Caki2 (cell line): ENCODE data around the gene PTX3. TPM values are rescaled to one million over a fixed set of nuclear protein-coding genes. Genes with fewer than 3 reads are reported as not detected.

Experiments used
- DNase-seq: peaks from one replicate; pipeline ENCODE4 v3.0.0-alpha.2; 2015; ENCODE audit warnings: low read depth
- in situ Hi-C: cut with HindIII; loops from 2 replicates; pipeline ENCODE4 v1.10.0; 2016; ENCODE audit warnings: low sequenced_read_pairs, low pct_unique_long_range_greater_than_20kb, mixed read lengths
- total RNA-seq: library from RNA; depleted of rRNA; stranded (reverse); fragments of >200 nt; shearing (Covaris generic); gene quantifications from 2 replicates; pipeline ENCODE4 v1.2.3, GENCODE V29; 2014; ENCODE audit warnings: low replicate concordance; rRNA removed

Gene PTX3
- 12.3 and 16.9 TPM in 2 replicates for total RNA-seq

DNA sequence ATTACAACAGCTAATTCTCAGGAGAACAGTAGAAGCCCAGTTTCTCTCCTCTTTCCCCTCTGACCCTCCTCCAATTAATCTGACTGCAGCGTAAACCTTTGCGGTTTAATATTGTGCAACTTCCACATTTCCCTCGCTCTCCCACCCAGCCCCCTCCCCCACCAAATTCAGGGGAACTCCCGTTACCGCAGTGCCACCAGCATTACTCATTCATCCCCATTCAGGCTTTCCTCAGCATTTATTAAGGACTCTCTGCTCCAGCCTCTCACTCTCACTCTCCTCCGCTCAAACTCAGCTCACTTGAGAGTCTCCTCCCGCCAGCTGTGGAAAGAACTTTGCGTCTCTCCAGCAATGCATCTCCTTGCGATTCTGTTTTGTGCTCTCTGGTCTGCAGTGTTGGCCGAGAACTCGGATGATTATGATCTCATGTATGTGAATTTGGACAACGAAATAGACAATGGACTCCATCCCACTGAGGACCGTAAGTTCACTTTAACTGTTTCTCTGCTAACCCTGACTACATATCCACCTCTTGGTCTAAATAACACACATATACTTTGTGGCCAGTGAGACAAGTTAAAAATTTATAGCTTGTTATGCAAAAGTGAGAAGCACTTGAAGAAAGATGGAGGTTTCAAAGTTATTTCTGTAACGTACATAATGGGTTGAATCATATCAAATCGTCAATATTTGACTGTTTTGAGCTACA is at the start of gene PTX3:
Gene PTX3 (plus strand): TSS at position 268 of the 709 bp plus-strand sequence. CDS start 84 bp downstream, at position 352.
- peak; percentile 79 for DNase-seq
- in situ Hi-C loops = no loop called here

DNA sequence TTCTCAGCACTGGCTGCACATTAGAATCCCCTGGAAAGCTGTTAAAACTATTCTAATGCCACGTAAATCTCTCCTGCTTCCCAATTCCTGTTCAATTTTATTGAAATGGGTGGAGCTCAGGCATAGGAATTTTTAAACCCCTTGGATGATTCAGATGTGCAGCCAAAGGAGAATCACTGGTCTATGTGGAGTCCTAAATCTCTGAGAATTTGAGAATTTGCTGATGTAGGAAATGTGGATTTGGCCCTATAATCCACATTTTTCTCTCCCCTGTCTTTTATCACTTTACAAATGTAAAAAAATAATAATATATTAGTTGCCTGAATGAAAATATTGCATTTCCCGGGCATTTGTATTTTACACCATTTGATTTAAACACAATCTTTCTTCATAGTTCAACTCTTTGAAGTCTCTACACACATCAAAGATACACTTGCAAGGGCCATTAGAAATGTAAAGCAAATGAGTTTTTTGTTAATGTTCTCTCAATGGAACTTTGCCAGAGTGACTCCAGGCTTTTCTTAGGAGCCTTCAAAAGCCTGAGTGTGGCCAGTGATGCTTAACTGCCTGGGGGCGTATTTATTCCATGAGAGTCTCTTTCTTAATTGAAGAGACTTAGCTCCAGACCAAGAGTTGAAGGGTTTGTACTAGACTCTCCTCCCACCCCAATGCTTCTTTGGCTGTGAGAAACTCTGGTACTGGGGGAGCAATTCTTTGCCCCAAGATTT is 48.8 kb upstream of the PTX3 start:
- in situ Hi-C loops = no loop called here
- DNase-seq = peak; percentile 22

DNA sequence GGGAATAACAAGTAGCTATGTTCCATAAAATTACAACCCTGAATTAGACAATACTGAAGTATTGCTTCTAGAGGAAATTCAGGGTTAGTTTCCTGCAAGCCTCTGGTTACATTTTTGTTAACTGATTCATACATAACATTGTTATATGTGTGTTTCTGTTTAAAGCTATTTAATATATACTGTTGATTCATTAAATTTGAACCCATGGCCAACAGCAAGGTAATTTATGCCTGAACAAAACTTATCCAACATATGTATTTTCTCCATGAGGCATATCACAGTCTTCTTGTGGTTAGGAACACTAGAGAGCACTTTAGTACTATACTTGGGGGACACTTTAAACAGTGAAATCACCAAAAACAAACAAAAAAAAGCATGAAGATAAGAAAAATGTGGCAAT is 47.7 kb upstream of the PTX3 start:
- in situ Hi-C loops = no loop called here
- no peak for DNase-seq

DNA sequence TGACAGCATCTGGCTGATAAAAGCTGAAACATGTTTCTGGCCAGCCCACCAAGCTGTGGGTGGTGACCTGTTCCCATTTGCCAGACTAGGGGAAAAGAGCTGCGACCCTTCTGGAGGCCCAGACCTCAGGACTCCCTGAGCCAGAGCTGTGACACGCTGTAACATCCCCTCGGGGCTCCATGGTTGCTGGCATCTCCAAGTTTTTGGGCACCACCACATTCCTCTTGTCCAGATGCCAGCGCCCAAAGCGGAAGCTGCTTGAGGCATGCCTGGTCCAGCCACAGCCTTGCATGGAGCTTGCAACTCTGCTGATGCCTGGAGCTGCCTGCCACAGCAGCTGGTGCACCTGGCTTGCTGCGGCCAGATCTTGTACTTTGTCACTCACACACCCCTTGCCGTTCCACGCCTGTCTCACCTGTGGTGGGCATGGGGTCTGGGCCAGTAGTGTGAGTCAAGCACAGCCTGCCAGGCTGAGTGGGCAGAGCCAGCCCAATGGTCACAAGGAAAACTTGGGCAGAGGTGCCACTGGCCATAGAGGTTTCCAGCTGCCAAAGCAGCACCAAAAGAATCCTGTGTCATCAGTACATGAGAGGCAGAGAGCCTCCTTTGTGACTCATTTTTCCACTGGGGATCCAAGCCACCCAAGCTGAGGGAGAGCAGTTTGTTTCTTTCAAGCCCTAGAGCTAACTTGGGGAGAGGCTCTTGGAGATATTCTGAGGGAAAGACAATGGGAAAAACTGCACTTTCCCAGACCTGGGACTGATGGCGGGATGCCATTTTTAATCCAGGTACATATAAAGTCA is 45.7 kb upstream of the PTX3 start:
- in situ Hi-C loops = no loop called here
- DNase-seq = no peak

DNA sequence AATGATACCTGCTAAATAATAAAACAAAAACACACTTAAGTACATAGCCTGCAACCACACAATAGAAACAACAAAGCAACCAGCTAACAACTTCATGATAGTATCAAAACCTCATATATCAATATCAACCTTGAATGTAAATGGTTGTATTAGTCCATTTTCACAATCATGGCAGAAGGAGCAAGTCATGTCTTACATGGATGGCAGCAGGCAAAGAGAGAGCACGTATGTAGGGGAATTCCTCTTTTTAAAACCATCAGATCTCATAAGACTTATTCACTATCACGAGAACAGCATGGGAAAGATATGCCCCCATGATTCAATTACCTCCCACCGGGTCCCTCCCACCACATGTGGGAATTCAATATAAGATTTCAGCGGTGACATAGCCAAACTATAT is 44.5 kb upstream of the PTX3 start:
- no peak for DNase-seq
- in situ Hi-C loops = no loop called here

DNA sequence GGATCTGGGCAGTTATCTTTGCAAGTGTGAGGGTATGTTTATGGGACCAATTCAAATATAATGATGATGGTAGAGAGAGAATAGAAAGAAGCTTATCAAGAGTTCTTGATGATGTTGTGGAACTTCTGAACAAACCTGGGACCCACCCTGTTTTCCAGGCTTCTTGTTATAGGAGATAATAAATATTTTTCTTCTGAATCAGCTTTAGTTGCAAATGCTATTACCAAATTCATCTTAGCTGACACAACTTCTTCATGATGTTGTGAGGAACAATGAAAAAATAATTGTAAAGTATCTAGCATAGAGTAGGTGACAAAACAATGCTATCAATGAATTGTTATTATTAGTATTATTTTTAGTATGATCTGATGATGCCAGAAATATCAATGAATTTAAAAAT is 43.5 kb upstream of the PTX3 start:
- DNase-seq = no peak
- in situ Hi-C loops = no loop called here

DNA sequence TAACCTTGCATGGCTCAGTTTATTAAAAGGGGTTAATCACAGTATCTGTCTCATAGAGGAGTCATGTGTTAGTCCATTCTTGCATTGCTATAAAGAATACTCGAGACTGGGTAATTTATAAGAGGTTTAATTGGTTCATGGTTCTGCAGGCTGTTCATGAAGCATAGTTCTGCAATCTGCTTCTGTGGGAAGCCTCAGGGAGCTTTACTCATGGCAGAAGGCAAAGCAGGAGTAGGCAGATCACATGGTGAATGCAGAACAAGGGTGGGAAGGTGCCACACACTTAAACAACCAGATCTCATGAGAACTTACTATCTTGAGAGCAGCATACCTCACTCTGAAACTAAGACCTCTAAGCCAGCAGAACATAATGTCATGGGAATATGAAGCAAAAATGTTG is 42.2 kb upstream of the PTX3 start:
- in situ Hi-C loops = no loop called here
- no peak for DNase-seq

DNA sequence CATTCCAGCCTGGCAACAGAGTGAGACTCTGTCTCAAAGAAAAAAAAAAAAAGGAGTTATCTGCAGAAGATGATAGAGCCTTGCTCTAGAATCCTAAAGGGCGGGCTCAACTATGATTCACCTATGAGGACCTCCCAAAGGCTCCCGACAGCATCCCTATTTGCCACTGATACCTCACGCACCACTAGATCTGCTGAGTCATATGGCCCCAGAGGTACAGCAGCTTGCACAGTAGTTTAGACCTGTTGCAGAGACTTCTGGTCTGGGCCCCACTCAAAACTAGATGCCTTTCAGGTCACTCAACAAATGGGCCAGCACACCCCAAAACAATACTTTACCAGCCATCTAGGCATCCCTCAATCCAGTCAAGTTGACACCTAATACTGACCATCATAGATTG is 38.1 kb upstream of the PTX3 start:
- DNase-seq = peak; percentile 40
- in situ Hi-C loops = no loop called here

DNA sequence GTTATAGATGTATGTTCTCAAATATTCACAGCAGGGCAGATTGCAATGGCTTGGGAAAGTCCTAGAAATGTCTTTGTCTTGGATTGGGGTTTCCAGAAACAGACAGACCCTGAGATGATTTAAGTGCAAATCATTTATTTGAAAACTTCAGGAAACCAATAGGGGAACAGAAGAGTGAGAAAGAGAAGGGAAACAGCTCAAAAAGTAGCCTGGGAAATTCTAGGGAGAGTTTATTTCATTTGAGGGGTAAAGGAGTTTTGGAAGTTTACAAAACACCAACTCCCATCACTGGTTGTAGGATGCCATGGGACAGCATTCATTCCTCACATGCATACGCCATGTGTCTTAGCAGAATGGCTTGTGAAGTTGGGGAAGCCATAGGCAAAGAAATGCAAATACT is 32.3 kb upstream of the PTX3 start:
- DNase-seq = no peak
- in situ Hi-C loops = no loop called here

DNA sequence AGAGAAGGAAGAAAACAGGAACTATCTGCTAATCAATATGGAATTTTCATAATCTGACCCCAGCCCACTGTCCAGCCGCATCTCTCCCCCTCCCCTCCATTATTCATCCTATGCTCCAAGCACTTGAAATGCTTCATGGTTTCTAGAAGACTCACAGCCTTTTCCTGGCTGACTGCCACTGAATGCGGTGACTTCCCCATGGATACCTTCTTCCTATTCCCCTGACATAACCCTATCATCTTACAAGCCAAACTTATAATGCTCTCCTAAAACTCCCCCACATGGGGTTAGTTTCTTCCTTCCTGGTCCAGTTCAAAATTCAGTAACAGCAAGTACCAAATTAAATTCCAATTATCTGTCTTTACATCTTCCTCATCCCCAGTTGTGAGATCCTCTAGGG is 31.2 kb upstream of the PTX3 start:
- in situ Hi-C loops = no loop called here
- DNase-seq = no peak

DNA sequence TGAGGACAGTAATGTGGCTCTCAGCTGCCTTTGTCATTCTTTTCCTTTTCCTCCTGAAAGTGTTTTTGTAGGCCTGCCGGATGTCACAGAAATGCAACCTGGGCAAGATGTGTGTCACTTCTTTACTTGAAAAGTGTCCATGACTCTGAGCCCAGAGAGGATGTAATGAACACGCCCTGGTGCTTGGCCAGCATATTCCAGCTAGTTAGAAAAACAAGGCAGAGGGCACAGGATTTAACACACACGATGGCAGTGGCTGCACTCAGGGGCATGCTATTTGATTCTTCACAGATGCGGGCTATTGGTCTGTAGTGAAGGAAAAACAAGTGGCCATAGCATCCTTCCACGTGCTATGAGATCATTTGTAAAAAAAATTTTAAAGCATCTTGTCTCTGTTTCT is 30.3 kb upstream of the PTX3 start:
- in situ Hi-C loops = no loop called here
- no peak for DNase-seq

DNA sequence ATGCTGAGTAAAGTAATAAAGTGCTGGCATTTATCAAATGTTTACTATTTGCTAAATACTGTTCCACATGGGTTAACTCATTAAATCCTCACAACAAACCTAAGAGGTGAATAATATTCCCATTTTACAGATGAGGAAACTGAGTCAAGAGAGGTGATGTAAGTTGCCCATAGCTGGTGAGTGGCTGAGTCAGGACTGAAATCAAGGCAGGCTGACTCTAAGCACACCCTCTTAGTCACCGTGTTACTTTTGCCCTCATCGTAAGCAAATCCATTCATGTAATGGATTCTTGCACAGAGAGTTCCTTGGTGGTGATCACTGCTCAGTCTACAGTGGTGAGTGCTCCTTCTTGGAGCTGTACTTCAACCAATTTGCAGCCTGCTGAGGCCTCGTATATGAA is 28.9 kb upstream of the PTX3 start:
- DNase-seq = no peak
- in situ Hi-C loops = no loop called here

DNA sequence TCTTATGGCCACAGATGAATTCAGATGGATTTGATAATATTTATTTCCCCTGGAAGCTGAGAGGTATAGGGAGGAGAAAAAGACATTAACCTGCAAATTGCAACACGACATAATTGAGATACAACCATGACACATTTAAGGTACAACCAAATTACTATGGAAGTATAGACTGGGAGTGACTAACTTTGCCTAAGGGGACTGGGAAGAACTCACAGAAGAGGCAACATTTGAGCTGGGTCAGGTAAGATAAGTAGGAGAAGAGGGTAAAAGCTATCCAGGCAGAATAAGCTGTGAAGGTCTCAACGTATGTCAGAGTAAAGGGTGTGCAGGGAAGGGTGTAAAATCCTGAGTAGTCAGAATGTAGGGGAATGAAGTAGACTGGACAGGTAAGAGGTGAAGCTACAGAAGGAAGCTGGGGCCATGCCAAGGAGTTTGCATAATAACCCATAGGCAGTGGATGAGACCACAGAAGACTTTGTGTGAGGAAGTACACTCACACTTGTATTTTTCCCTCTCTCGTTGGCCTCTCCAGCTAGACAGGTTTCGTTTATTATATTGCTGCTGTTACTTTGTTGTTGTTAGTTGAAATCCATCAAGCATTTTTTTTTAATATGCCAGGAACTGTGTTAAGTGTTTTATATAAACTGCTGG is 28.0 kb upstream of the PTX3 start:
- in situ Hi-C loops = no loop called here
- no peak for DNase-seq

DNA sequence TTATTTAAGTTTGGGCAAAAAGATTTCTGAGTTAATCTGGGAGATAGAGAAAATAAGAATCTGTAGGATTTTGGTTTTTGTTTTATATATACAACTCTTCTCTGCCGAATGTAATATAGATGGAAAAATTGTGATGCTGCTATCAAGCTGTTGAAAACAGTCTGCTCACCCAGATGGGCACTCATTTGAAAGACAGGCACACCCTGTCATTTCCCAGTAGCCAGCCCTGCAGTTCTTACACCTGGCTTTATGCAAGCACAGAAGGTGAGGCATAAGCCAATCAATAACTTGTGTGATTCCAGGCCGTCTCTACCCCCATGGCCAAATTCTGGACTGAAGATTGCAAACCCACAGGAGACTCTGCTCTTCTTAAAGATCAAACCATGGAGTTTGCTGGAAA is 27.1 kb upstream of the PTX3 start:
- in situ Hi-C loops = no loop called here
- DNase-seq = no peak

DNA sequence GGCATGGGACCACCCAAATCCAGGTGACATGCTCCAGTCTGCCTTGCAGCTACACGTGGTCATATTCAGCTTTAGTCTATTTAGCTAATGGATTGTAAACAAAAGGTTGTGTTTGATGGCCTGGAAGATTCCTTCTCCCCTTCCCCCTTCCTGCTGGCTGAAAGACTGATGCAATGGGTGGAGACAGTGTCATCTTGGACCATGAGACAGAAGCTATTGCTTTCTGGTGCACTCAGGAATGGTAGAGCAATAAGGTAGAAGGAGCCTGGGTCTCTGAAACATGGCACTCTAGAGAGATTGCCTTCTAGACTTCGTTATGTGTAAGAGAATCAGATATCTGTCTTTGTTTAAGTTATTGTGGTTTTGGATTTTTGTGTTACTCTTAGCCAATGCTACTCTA is 25.7 kb upstream of the PTX3 start:
- no peak for DNase-seq

DNA sequence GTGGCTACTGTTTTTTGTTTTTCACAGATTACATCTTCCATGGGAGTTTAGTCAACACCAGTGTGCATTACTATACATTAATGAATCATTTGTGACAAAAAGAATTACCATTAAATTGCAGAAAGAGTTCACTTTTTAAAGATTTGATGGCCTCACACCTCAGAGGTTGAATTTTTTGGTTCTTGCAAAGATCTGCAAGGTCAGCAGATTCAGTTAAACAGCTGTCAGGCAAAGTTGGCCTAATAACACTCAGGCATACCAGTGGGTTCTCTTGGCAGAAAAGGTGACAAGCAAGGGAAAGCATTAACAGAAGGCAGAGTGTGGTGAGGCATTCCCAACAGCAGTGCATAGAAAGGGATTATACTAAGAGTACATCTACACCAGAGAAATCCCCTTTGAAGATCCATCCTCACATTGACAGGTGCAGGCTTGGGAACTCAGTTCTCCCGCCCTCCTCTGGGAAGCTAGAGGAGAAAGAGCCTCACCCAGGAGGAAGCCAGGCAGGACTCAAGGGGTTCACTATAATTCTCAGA is 24.3 kb upstream of the PTX3 start:
- no peak for DNase-seq
- in situ Hi-C loops = no loop called here

More for the DNA sequence above, 25.7 kb upstream of the PTX3 start:
- in situ Hi-C loops = no loop called here

DNA sequence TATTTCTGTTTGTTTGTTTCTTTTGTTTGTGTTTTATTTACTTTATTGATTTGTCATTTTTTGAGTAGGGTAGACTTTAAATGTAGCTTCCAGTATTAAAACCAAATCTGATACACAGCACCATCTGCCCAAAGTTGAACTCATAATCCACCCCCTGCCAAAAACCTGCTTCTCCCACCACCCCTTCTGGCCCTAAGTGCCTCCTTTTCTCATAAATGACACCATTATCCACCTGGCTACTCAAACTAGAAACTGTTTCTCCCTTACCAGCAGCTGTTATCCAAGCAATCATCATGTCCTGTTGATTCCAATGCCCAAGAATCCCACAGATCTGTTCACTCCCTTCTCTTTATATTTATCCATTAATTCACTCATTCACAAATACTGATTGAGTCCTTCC is 21.8 kb upstream of the PTX3 start:
- in situ Hi-C loops = no loop called here
- DNase-seq = no peak

DNA sequence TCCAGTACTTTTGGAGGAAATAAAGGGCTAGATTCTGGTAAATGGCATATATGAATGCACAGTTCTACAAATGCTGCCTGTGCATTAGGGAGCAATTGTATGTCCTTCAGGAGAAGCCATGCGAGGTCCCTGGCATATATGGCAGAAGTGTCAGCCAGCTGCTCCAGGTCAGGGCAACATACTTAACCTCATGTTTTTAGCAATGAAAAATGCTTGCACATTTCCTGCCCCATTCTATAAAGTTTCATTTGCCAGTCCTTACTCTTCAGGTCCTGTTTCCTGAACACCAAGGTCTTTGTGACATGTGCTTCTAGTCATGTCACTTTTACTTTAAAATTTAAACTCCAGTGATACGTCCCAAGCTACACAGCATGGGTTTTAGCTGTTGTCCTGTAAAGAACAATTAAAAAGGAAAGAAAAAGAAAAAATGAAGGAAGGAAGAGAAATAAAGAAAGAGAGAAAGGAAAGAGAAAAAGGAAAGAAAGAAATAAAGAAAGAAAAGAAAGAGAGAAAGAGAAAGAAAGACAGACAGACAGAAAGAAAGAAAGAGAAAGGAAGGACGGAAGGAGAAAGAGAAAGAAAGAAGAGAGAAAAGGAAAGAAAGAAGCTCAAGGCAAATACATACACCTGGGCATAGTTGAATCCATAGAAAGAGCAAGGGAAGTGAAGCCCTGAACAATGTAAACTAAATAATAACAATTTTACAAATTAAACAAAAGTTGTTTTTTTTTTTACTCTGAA is 20.1 kb upstream of the PTX3 start:
- in situ Hi-C loops = no loop called here
- no peak for DNase-seq
